AG09319 (cell line): ENCODE data around the gene TMEM52.

ENCODE experiments used
- DNase-seq: peaks from one replicate; pipeline ENCODE4 v3.0.0-alpha.2; 2010; ENCODE audit warnings: low read depth; ENCODE audit errors: extremely low read depth
- TF ChIP-seq, protein P1 (sequence below): IDR thresholded peaks from 2 replicates; pipeline ENCODE4 v1.5.1; 2011; ENCODE audit warnings: low read depth, mild to moderate bottlenecking, inconsistent platforms, low read length, moderate library complexity

TMEM52 gene

DNA sequence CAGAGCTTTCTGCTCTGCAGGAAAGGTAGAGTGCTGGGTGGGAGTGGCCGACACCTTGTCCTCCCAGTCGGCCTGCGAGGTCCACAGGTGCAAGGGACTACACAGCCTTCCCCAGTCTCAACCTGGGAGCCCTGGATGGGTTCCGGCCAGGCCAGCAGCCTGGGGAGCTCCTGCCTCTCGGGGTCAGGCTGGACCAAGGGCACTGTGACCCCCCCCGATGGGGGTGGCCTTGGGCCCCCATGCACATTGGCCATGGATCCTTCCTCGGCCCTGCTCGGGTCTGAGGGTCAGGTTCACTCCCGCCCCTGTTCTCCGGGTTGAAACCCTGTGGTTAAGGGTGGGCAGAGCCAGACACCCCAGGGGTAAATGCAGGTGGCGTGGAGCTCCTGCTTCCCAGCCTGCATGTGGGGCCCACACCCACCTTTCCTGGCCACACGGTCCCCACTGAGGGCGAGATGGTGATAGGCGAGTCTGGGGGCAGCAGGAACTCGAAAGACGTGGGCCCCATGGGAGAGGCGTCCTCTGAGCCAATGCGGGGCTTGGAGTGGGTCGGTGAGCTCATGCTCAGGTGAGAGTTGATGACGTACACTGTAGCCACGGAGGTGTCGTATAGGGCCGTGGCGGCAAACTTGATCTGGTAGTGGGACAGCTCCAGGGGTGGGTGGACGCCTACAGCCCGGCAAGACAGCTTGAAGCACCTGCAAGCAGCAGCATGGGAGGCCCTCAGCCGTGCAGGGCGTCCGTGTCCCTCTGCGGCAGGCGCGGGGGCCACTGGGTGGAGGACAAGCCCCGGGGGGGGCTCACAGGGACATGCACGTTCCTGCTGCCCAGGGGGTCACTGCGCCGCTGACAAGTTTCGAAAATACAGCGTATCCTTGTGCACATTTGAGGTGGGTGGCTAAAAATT is 10.8 kb upstream of the TMEM52 start:
- TF ChIP-seq, protein P1, sequence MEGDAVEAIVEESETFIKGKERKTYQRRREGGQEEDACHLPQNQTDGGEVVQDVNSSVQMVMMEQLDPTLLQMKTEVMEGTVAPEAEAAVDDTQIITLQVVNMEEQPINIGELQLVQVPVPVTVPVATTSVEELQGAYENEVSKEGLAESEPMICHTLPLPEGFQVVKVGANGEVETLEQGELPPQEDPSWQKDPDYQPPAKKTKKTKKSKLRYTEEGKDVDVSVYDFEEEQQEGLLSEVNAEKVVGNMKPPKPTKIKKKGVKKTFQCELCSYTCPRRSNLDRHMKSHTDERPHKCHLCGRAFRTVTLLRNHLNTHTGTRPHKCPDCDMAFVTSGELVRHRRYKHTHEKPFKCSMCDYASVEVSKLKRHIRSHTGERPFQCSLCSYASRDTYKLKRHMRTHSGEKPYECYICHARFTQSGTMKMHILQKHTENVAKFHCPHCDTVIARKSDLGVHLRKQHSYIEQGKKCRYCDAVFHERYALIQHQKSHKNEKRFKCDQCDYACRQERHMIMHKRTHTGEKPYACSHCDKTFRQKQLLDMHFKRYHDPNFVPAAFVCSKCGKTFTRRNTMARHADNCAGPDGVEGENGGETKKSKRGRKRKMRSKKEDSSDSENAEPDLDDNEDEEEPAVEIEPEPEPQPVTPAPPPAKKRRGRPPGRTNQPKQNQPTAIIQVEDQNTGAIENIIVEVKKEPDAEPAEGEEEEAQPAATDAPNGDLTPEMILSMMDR, result no peak
- no peak for DNase-seq

DNA sequence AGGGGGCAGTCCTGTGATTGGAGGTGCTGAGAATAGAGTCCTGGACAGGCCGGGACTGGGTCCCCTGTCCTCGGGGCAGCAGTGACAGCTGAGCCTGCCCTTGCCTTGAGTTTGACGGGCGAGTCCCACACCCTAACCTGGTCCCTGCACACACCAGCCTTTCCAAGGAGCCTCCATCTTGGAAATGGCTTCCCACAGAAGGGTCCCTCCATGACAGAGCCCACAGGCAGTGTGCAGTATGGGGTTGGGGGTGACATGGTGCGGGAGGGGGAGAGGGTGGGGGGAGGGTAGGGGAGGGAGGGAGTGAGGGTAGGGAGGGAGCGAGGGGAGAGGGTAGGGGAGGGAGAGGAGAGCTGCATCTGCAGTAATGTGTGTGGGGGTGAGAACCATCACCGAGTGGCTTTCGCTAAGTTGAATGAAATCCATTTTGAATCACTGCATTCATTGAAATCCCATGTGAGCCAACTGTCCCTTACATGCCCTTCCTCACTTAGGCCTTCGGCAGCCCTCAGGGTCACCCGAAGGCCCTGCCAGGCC is 10.1 kb upstream of the TMEM52 start:
- DNase-seq, result no peak
- TF ChIP-seq, protein P1, result no peak

DNA sequence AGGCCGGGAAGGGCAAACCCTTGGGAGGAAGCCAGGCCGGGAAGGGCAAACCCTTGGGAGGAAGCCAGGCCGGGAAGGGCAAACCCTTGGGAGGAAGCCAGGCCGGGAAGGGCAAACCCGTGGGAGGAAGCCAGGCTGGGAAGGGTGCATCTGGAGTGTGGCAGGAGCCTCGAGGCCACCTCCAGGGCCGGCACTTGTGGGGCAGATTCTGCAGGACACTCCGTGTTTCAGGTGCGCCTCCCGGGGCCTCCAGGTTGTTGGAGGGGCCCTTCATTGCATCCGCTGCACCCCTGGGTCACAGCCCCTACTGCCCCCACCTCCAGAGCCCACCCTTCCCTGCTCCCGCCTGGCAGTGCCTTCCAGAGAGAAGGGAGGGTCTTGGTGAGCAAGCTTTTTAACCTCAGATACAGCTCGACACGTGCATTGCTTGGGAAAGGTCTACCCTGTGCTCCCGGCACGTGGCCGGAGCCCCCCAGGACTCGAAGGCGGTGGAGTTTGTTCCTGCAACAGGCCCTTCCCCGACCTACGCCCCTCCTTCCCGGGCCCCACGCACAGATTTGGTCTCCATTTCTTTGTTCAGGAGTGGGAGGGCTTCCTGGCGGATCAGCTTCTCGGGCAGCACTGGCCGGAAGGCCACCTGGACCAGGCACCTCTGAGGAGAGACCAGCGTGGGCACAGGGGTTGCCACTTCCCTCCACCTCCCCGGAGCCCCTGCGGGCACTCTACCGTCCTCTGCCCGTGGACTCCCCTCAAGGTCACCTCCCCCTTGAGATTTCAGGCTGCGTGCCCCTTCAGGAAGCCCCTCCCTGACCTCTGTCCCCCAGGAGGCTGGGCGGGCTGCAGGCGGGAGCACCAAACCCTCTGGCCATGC is 9.4 kb upstream of the TMEM52 start:
- TF ChIP-seq, protein P1, result no peak
- DNase-seq, result no peak

DNA sequence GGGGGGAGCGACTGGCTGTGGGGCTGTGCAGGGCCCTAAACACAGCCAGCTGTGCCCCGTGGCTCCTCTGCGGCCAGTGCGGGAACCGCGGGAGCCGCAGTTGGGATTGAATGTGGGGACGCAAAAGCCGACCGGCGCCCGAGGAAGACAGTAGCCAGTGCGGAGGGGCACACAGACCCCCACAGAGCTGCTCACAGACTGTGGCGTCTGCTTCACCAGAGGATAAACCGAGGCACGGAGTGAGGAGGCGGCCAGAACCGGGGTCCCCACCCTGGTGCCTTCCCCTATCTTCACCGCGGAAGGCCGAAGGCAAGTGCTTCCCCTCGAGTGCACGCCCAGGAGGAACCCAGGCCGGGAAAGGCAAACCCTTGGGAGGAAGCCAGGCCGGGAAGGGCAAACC is 8.7 kb upstream of the TMEM52 start:
- TF ChIP-seq, protein P1, result no peak
- DNase-seq, result no peak

DNA sequence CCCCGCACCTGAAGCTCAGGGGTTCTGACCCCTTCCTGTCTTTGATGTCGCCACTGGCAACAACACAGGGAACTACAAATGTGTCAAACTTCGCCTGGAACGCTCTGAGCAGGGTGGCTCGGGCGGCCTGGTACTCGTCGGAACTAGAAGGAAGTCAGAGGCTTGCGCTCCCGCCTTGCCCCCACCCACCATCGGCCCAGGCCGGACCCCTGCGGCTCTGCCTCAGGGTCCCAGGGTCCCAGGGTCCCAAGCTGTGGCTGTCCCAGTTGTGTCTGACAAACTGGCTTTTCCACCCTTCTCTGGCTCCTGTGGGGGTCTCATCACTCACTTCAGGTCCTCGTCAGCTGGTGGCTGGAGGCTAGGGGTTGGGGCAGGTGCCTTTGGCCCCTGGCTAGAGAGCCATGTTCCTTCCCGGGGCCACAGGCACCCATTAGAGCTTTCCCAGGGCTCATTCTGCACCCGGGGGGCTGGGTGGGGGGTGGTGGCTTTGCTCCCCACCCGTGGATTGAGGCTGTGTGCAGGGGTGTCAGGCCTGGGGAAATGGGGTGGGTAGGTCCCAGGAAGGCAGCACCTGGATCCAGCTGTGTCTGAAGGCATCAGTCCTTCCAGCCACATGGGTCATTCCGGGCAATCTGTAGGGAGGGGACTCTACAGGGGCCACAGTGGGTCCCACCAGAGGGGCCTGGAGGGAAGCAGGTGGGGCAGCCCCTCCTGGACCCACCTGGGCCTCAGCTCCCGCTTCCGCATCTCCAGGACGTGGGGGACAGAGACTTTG is 8.0 kb upstream of the TMEM52 start:
- no peak for DNase-seq
- TF ChIP-seq, protein P1, result no peak

DNA sequence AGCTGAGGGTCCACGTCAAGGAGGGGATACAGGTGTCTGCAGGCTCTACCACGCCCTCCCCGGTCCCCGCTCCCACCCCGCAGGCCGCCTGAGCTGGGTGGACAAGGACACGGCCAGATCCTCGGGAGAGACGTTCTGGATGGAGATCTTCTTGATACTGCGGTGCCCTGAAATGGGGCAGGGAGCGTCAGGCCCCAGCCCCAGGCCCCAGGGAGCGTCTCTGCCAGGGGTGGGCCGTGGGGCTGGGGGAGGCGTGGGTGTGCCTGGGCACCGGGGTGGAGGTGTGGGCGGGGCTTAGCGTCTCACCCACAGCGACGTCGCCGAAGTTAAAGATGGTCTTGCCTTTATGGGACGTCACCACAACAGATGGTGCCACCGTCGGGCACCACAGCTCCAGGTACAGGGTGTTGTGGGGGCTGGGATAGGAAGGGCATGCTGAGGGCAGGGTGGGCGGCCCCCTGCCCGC is 7.3 kb upstream of the TMEM52 start:
- DNase-seq, result no peak
- TF ChIP-seq, protein P1, result no peak
